Measurements from ENCODE around the gene NOP14.

Gene NOP14

GRCh38 chr4:2929469-2929868 lies 33.7 kb downstream of the NOP14 start:
- TF ChIP-seq REST (IDR thresholded peaks at IDR 0.05; ENCODE audit: insufficient replicate concordance, low read depth) (no peak), CTCF (IDR thresholded peaks at IDR 0.05; ENCODE audit: insufficient read depth, low read length) (no peak), GABPA (IDR thresholded peaks at IDR 0.05; ENCODE audit: low read depth) (no peak), POLR2AphosphoS5 (IDR thresholded peaks at IDR 0.05; ENCODE audit: low read depth) (peak; percentile 53; the same call in 1 of the 2 replicates), SPI1 (IDR thresholded peaks at IDR 0.05; ENCODE audit: borderline replicate concordance, low read depth) (no peak)
- no peak for DNase-seq (ENCODE audit: low read depth in 1 of 2, low spot score in 1 of 2)
- Histone ChIP-seq H3K4me3 (replicated peaks; ENCODE audit: insufficient read depth, low read length) (no peak overlapping the region), H3K27me3 (ENCODE audit: insufficient read depth, poor library complexity, severe bottlenecking) (no peaks in the 10 kb centered on the region), H3K27ac (replicated peaks) (no peak overlapping the region)

GRCh38 chr4:2928242-2929176 lies 34.7 kb downstream of the NOP14 start:
- H3K27ac ChIP-seq (replicated peaks): no peak overlapping the region
- TF ChIP-seq POLR2AphosphoS5 (IDR thresholded peaks at IDR 0.05; ENCODE audit: low read depth) (peak; percentile 68; the same call in 1 of the 2 replicates), GABPA (IDR thresholded peaks at IDR 0.05; ENCODE audit: low read depth) (no peak), CTCF (IDR thresholded peaks at IDR 0.05; ENCODE audit: insufficient read depth, low read length) (no peak), REST (IDR thresholded peaks at IDR 0.05; ENCODE audit: insufficient replicate concordance, low read depth) (no peak)
- H3K4me3 ChIP-seq (replicated peaks; ENCODE audit: insufficient read depth, low read length): no peak overlapping the region
- DNase-seq (ENCODE audit: low read depth in 1 of 2, low spot score in 1 of 2): no peak
- H3K27me3 ChIP-seq (ENCODE audit: insufficient read depth, poor library complexity, severe bottlenecking): no peaks in the 10 kb centered on the region

GRCh38 chr4:2927696-2928075 lies 35.5 kb downstream of the NOP14 start:
- TF ChIP-seq SPI1 (IDR thresholded peaks at IDR 0.05; ENCODE audit: borderline replicate concordance, low read depth) (no peak), REST (IDR thresholded peaks at IDR 0.05; ENCODE audit: insufficient replicate concordance, low read depth) (no peak), GABPA (IDR thresholded peaks at IDR 0.05; ENCODE audit: low read depth) (no peak), POLR2AphosphoS5 (IDR thresholded peaks at IDR 0.05; ENCODE audit: low read depth) (no peak), CTCF (IDR thresholded peaks at IDR 0.05; ENCODE audit: insufficient read depth, low read length) (no peak)
- no peak overlapping the region for H3K4me3 ChIP-seq (replicated peaks; ENCODE audit: insufficient read depth, low read length)
- DNase-seq (ENCODE audit: low read depth in 1 of 2, low spot score in 1 of 2): no peak
- no peak overlapping the region for H3K27ac ChIP-seq (replicated peaks)
- H3K27me3 ChIP-seq (ENCODE audit: insufficient read depth, poor library complexity, severe bottlenecking): no peaks in the 10 kb centered on the region
